IMR-90 (cell line): ENCODE data around the gene SCN1B. TPM values are rescaled to one million over a fixed set of nuclear protein-coding genes. Genes with fewer than 3 reads are reported as not detected.
"Not testable (repeated sequence)": the region's sequence is repeated elsewhere in the genome, so short reads cannot be mapped to it uniquely, and the experiment has no call there.

ENCODE experiments used
- ATAC-seq: fragments of 200-7000 bp; cut with Tn5 transposase; 2 replicates; pipeline ENCODE4 v1.9.1; 2020; ENCODE audit warnings: low read depth, mild to moderate bottlenecking, moderate library complexity
- BruUV-seq: library from RNA; stranded (reverse); fragments of 400-500 nt; replicated peaks from 2 replicates; lab custom pipeline; 2021; lab: Mats Ljungman, UMichigan
- CTCF ChIA-PET: fragments of 300-600 bp; formaldehyde crosslinking; extraction: SDS; loops from one replicate; lab custom pipeline; 2021; ENCODE audit warnings: antibody characterized with exemption; lab: Yijun Ruan, JAX
- POLR2A ChIA-PET: fragments of 300-600 bp; sonication (Branson Sonifier 250); formaldehyde crosslinking; loops from one replicate; lab custom pipeline; 2022; ENCODE audit warnings: antibody characterized with exemption; ENCODE audit not compliant: unreplicated experiment; lab: Charles Lee
- DNase-seq: peaks from one replicate; pipeline ENCODE4 v3.0.0; 2013
- H2AFZ ChIP-seq: replicated peaks from 2 replicates; pipeline ENCODE3; 2013; ENCODE audit warnings: low read length, mild to moderate bottlenecking; ENCODE audit not compliant: poor library complexity
- H2AK5ac ChIP-seq: 2 replicates; pipeline ENCODE4 v1.6.1; 2013; ENCODE audit warnings: low read depth, low read length, inconsistent platforms
- H2AK9ac ChIP-seq: replicated peaks from 2 replicates; pipeline ENCODE3; 2013; ENCODE audit warnings: mild to moderate bottlenecking, low read depth, low read length, moderate library complexity; ENCODE audit not compliant: poor library complexity
- H2BK120ac ChIP-seq: 2 replicates; pipeline ENCODE4 v1.6.1; 2013; ENCODE audit warnings: low read depth, low read length, inconsistent platforms
- H2BK15ac ChIP-seq: 3 replicates; pipeline ENCODE4 v1.6.1; 2013; ENCODE audit warnings: low read depth, low read length, inconsistent platforms
- H2BK20ac ChIP-seq: 2 replicates; pipeline ENCODE4 v1.6.1; 2013; ENCODE audit warnings: low read depth, mild to moderate bottlenecking, inconsistent platforms, low read length, moderate library complexity
- H2BK5ac ChIP-seq: 2 replicates; pipeline ENCODE4 v1.6.1; 2013; ENCODE audit warnings: mild to moderate bottlenecking, low read depth, low read length, inconsistent platforms; ENCODE audit not compliant: poor library complexity, severe bottlenecking
- H3K14ac ChIP-seq: replicated peaks from 2 replicates; pipeline ENCODE4 v1.6.1; 2013; ENCODE audit warnings: low read depth, low read length, inconsistent platforms
- H3K18ac ChIP-seq: 2 replicates; pipeline ENCODE4 v1.6.1; 2013; ENCODE audit warnings: low read depth, low read length, control low read depth
- H3K23ac ChIP-seq: 2 replicates; pipeline ENCODE4 v1.6.1; 2013; ENCODE audit warnings: low read depth, low read length, inconsistent platforms
- H3K27ac ChIP-seq: 2 replicates; pipeline ENCODE4 v1.5.1; 2013; ENCODE audit warnings: mild to moderate bottlenecking, control low read depth, low read length; ENCODE audit not compliant: insufficient read depth
- H3K27me3 ChIP-seq: 2 replicates; pipeline ENCODE4 v1.6.1; 2013; ENCODE audit warnings: low read length; ENCODE audit not compliant: control insufficient read depth, insufficient read depth
- H3K36me3 ChIP-seq: 2 replicates; pipeline ENCODE4 v1.6.1; 2013; ENCODE audit warnings: low read length, mixed read lengths; ENCODE audit not compliant: control insufficient read depth, insufficient read depth
- H3K4ac ChIP-seq: 2 replicates; pipeline ENCODE4 v1.6.1; 2013; ENCODE audit warnings: low read depth, low read length, inconsistent platforms
- H3K4me1 ChIP-seq: 2 replicates; pipeline ENCODE4 v1.6.1; 2013; ENCODE audit warnings: low read length, mixed read lengths; ENCODE audit not compliant: control insufficient read depth, insufficient read depth
- H3K4me2 ChIP-seq: 2 replicates; pipeline ENCODE4 v1.6.1; 2013; ENCODE audit warnings: low read depth, mild to moderate bottlenecking, control low read depth, low read length, moderate library complexity
- H3K4me3 ChIP-seq: 2 replicates; pipeline ENCODE4 v1.5.1; 2013; ENCODE audit warnings: low read depth, mild to moderate bottlenecking, control low read depth, low read length, moderate library complexity; ENCODE audit not compliant: insufficient read depth
- H3K56ac ChIP-seq: 2 replicates; pipeline ENCODE4 v1.6.1; 2013; ENCODE audit warnings: low read length, inconsistent platforms; ENCODE audit not compliant: insufficient read depth; ENCODE audit errors: extremely low read depth
- H3K79me1 ChIP-seq, 2 experiments: 2 replicates each; pipeline ENCODE4 v1.6.1; 2013; ENCODE audit warnings: low read length in 2 of 2, inconsistent platforms in 1 of 2, low read depth in 1 of 2
- H3K9ac ChIP-seq: 2 replicates; pipeline ENCODE4 v1.6.1; 2013; ENCODE audit warnings: low read depth, low read length, control low read depth
- H3K9me1 ChIP-seq: 2 replicates; pipeline ENCODE4 v1.6.1; 2013; ENCODE audit warnings: low read length, inconsistent platforms; ENCODE audit not compliant: insufficient read depth
- H3K9me3 ChIP-seq: 2 replicates; pipeline ENCODE4 v1.6.1; 2013; ENCODE audit warnings: low read length; ENCODE audit not compliant: control insufficient read depth, insufficient read depth
- H4K20me1 ChIP-seq: 2 replicates; pipeline ENCODE4 v1.6.1; 2013; ENCODE audit warnings: low read length, inconsistent platforms; ENCODE audit not compliant: insufficient read depth
- H4K5ac ChIP-seq: 2 replicates; pipeline ENCODE4 v1.6.1; 2013; ENCODE audit warnings: mild to moderate bottlenecking, low read depth, low read length, control low read depth
- H4K8ac ChIP-seq, 2 experiments: 2 replicates each; pipeline ENCODE4 v1.6.1; 2013; ENCODE audit warnings: low read depth in 2 of 2, low read length in 2 of 2, control low read depth in 1 of 2, inconsistent platforms in 1 of 2
- H4K91ac ChIP-seq: 2 replicates; pipeline ENCODE4 v1.6.1; 2013; ENCODE audit warnings: low read depth, low read length, inconsistent platforms; ENCODE audit not compliant: insufficient read depth
- CTCF ChIP-seq: conservative IDR thresholded peaks from 2 replicates; pipeline ENCODE4 v1.5.1; 2012; ENCODE audit warnings: mild to moderate bottlenecking, low read depth, low read length, improper control_type of control experiment
- MAFK ChIP-seq: IDR thresholded peaks from 2 replicates; pipeline ENCODE4 v1.6.1; 2012; ENCODE audit warnings: low read depth, low read length, improper control_type of control experiment
- POLR2A ChIP-seq: IDR thresholded peaks from 2 replicates; pipeline ENCODE4 v1.6.1; 2012; ENCODE audit warnings: mild to moderate bottlenecking, low read depth, low read length
- WGBS, 2 experiments: methylation state at CpG; one replicate each; pipeline versions ENCODE4 v1.1.5 to v1.1.7; 2013; ENCODE audit warnings: missing lambda C conversion rate in 2 of 2; ENCODE audit not compliant: insufficient read length in 1 of 2; ENCODE audit errors: extremely low coverage in 2 of 2; 5-methylcytosine and 5-hydroxymethylcytosine counted together
- dilution Hi-C: fragments of 300-500 bp; cut with HindIII; formaldehyde crosslinking; loops from one replicate; pipeline ENCODE4 v1.14.3; 2018; ENCODE audit warnings: low sequenced_read_pairs; ENCODE audit not compliant: unreplicated experiment
- in situ Hi-C: fragments of 300-500 bp; cut with MboI; formaldehyde crosslinking; loops from 3 replicates; pipeline ENCODE4 v1.14.3; 2019; ENCODE audit warnings: low sequenced_read_pairs, inconsistent platforms, mixed read lengths
- intact Hi-C: fragments of 100-400 bp; cut with micrococcal nuclease; formaldehyde crosslinking; loops from 2 replicates; pipeline ENCODE4 v1.10.0; 2022
- polyA plus RNA-seq, 3 experiments: library from polyadenylated mRNA; depleted of rRNA; stranded (reverse); fragments of >200 nt; gene quantifications; 2 replicates each; pipeline ENCODE4 v1.2.3, GENCODE V29; 2012; ENCODE audit warnings: low replicate concordance in 1 of 3
- total RNA-seq: library from RNA; depleted of rRNA; stranded (reverse); fragments of >200 nt; gene quantifications from 2 replicates; pipeline ENCODE4 v1.2.3, GENCODE V29; 2012

SCN1B gene
- total and polyA plus RNA-seq, 2 of the 4 experiments (the other 2 are of a cell fraction), result 2.0 to 9.6 TPM

DNA sequence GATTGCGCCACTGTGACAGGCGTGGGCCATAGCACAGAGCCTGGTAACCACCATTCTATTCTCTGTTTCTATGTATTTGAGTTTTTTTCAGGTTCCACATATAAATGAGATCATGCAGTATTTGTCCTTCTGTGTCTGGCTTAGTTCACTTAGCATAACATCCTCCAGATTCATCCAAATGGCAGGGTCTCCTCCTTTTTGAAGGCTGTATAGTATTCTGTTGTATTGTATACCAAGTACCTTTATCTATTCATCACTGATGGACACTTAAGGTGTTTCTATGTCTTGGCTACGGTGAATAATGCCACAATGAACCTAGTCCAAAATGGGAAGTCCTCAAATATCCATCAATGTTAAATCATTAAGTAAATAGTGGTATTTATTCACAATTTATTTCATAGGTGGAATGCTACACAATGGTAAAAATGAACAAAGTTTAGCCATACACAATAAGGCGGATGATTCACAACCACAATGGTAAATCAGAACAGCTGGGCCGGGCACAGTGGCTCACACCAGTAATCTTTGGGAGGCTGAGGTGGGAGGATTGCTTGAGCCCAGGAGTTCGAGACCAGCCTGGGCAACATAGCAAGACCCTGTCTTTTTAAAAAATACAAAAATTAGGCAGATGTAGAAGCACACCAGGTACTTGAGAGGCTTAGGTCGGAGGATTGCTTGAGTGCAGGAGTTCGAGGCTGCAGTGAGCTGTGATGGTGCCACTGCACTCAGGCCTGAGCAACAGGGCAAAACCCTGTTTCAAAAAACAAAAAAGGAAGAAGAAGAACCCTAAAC lies 38.5 kb upstream of the SCN1B start:
- DNase-seq (no peak), ATAC-seq (no peak)
- Histone ChIP-seq H3K79me1 (no peaks in the 10 kb centered on the region), H3K14ac (no peak overlapping the region), H3K27ac (no peak overlapping the region), H3K36me3 (no peaks in the 10 kb centered on the region), H4K8ac (no peak overlapping the region), H2BK20ac (no peak overlapping the region), H3K56ac (no peak overlapping the region), H3K4ac (no peak overlapping the region), H2AFZ (no peak overlapping the region), H4K20me1 (no peaks in the 10 kb centered on the region), H3K18ac (no peak overlapping the region), H4K5ac (no peak overlapping the region), H2AK9ac (no peak overlapping the region), H3K9ac (no peak overlapping the region), H2AK5ac (no peak overlapping the region), H3K9me3 (peaks cover 2% of the 10 kb centered on the region; the same call in 1 of the 2 replicates), H3K4me3 (no peak overlapping the region), H3K23ac (no peak overlapping the region), H2BK15ac (no peak overlapping the region), H4K91ac (no peak overlapping the region), H3K4me2 (no peak overlapping the region), H3K4me1 (no peaks in the 10 kb centered on the region), H2BK120ac (no peak overlapping the region), H3K9me1 (no peaks in the 10 kb centered on the region), H2BK5ac (no peak overlapping the region), H3K27me3 (peaks cover 8% of the 10 kb centered on the region)
- CTCF ChIA-PET, result no interaction called here
- WGBS, 2 experiments, result no CpG with 5 or more reads among the region's 8 CpGs
- TF ChIP-seq MAFK, result no peak
- TF ChIP-seq POLR2A, result no peak
- TF ChIP-seq CTCF, result no peak
- dilution Hi-C loops, result no loop called here
- in situ Hi-C loops, result no loop called here
- intact Hi-C loops, result no loop called here
- no TSS peak for BruUV-seq
- POLR2A ChIA-PET, result no interaction called here

- H3K9ac ChIP-seq, intact Hi-C loops, dilution Hi-C loops, H3K4me3 ChIP-seq, H3K36me3 ChIP-seq, H2AK5ac ChIP-seq, H4K5ac ChIP-seq, H3K18ac ChIP-seq, H3K23ac ChIP-seq, in situ Hi-C loops, DNase-seq, H3K56ac ChIP-seq, H3K79me1 ChIP-seq, H3K4me1 ChIP-seq, CTCF ChIA-PET, H2AFZ ChIP-seq, POLR2A ChIA-PET, BruUV-seq, H3K9me3 ChIP-seq, H3K27ac ChIP-seq, H3K27me3 ChIP-seq, H4K91ac ChIP-seq, H4K8ac ChIP-seq, H2AK9ac ChIP-seq, H2BK5ac ChIP-seq, H2BK15ac ChIP-seq, ATAC-seq, H3K14ac ChIP-seq, H2BK20ac ChIP-seq, H3K9me1 ChIP-seq, H3K4me2 ChIP-seq, H3K4ac ChIP-seq, H2BK120ac ChIP-seq, H4K20me1 ChIP-seq: not testable (repeated sequence)
- whole genome bisulfite sequencing, 2 experiments, result 60% methylated on average over 1 of the region's 7 CpGs; no CpG with 5 or more reads in 1 of the 2 experiments
These were observed 37.7 kb upstream of the SCN1B start for GRCh38 chr19:34992582-34992981.
